ENCODE measurements around the gene PLA2G2E.
A peak's percentile ranks its signal among the peaks of the same experiment; 100 is the strongest.
"Not testable (repeated sequence)": the region's sequence is repeated elsewhere in the genome, so short reads cannot be mapped to it uniquely, and the experiment has no call there.

Gene PLA2G2E

GRCh38 chr1:19936061-19936750 is 12.8 kb upstream of the PLA2G2E start:
- no peak overlapping the region for H3K4me3 ChIP-seq (ENCODE audit: low read length)
- DNase-seq (ENCODE audit: low read depth, low spot score), result no peak

DNA sequence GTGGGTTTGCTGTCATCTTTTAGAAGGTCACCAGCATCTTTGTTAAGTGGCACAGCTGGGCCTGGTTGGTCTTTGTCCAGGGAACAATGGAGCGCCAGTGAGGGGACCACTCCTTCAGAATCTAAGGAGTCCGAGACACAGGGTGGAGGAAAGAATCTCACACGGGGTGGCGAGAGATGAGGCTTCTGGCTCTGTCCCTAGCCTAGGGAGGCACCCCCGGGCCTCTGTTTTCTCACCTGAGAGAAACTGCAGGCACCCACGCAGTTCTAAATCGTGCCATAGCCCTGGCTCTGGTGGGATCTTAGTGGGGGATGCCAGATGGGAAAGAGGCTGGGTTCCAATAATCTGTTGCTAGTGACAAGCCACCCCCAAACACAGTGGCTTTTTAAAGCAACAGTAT is 10.9 kb upstream of the PLA2G2E start:
- DNase-seq (ENCODE audit: low read depth, low spot score), result no peak
- H3K4me3 ChIP-seq (ENCODE audit: low read length), result no peak overlapping the region

- H3K4me3 ChIP-seq (ENCODE audit: low read length), result no peak overlapping the region
- no peak for DNase-seq (ENCODE audit: low read depth, low spot score)
These were observed 9.4 kb upstream of the PLA2G2E start for GRCh38 chr1:19932866-19933265.

GRCh38 chr1:19927130-19927421 is 3.7 kb upstream of the PLA2G2E start:
- not testable (repeated sequence) for H3K4me3 ChIP-seq (ENCODE audit: low read length); DNase-seq (ENCODE audit: low read depth, low spot score)

GRCh38 chr1:19926296-19927129 is 3.1 kb upstream of the PLA2G2E start:
- H3K4me3 ChIP-seq (ENCODE audit: low read length), result no peak overlapping the region
- DNase-seq (ENCODE audit: low read depth, low spot score), result no peak

- H3K4me3 ChIP-seq (ENCODE audit: low read length), result no peak overlapping the region
- DNase-seq (ENCODE audit: low read depth, low spot score), result no peak
These were observed 2.1 kb upstream of the PLA2G2E start for GRCh38 chr1:19925342-19926070.

DNA sequence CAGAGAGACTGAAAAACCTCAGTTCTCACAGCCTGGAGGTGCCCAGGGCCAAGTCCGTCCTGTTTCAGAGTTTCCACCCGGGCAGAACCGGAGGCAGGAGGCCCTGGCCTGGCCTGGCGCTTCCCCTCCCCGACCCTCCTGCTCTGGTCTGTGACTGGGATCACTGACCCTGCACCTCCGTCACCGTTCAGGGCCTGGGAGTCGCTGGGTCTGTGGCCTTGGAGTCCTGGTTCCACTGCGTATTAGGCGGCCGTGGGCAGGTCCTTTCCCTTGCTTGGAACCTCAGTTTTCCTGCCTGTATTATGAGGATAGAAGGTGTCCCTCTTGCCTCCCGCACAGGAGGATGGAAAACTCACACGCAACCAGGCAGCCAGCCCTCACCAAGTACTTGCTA is 533 bp upstream of the PLA2G2E start:
- DNase-seq (ENCODE audit: low read depth, low spot score), result no peak
- no peak overlapping the region for H3K4me3 ChIP-seq (ENCODE audit: low read length)

GRCh38 chr1:19922015-19922688 is 1.3 kb downstream of the PLA2G2E start:
- DNase-seq (ENCODE audit: low read depth, low spot score), result no peak
- H3K4me3 ChIP-seq (ENCODE audit: low read length), result no peak overlapping the region

DNA sequence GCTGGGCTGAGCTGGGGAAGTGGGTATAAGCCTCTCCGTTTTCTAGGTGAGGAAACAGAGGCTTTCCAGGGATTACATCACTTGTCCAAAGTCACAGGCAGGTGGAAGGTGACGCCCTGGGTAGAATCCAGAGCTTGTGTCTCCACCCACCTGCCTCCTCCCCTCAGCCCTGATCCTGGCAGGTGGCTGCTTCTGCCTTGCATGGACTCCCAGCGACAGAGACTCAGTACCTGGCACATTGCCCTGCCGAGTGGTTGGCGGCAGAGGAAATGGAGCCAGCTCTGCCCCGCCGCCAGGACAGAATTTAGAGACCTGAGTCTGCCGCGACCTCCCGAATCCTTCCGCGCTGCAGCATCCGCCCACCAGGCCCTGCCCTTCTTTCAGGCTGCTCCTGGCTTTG is 2.1 kb downstream of the PLA2G2E start:
- no peak for DNase-seq (ENCODE audit: low read depth, low spot score)
- no peak overlapping the region for H3K4me3 ChIP-seq (ENCODE audit: low read length)

DNA sequence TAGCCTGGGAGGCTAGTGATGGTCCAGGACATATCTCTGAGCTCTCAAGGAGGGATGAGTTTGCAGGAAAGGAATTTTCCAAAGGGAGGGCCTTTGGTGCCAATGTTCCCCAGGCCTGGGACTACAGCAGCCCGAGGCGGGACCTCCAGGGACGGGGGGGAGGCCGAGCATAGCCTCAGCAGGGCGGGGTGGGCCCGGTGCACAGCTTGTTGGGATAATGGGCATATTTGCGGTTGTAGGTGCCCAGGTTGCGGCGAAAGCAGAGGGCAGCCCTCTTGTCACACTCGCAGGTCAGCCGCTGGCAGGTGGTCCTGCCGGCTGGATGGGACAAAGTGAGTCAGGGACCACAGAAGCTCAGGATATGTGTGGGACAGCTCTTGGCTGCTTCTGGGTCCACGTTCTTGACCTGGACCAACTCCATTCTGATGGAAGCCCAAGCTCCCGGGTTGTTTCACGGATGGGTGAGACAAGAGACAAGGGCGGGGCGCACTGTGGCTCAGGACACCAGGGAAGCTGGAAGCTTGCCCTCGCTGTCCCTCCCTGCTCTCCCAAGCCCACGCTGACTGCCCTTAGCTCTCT is 3.2 kb downstream of the PLA2G2E start:
- no peak for DNase-seq (ENCODE audit: low read depth, low spot score)
- no peak overlapping the region for H3K4me3 ChIP-seq (ENCODE audit: low read length)

- H3K4me3 ChIP-seq (ENCODE audit: low read length), result no peak overlapping the region
- peak; percentile 74 for DNase-seq (ENCODE audit: low read depth, low spot score)
These were observed 5.4 kb downstream of the PLA2G2E start for GRCh38 chr1:19918057-19918456.

GRCh38 chr1:19910650-19911049 is 12.8 kb downstream of the PLA2G2E start:
- H3K4me3 ChIP-seq (ENCODE audit: low read length), result no peak overlapping the region
- no peak for DNase-seq (ENCODE audit: low read depth, low spot score)

DNA sequence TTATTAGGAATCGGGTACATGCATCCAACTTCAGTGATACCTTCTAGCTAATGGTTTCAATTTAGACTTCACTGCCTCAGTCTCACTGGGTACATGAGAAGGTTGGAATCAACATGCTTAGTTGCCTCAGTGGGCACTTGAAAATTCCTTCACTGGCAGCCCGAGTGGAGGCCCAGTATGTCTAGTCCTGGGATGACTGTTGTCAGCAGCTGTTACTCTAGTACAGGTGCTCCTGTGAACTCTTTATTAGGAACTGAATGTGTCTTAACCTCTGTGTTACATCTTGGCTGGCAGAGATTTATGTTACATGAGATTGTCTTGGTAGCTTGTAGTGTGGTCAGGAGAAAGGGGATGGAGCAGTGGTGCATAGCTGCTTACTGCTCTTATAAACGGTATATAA is 13.4 kb downstream of the PLA2G2E start:
- DNase-seq (ENCODE audit: low read depth, low spot score), result no peak
- no peak overlapping the region for H3K4me3 ChIP-seq (ENCODE audit: low read length)

GRCh38 chr1:19909392-19909791 is 14.0 kb downstream of the PLA2G2E start:
- no peak overlapping the region for H3K4me3 ChIP-seq (ENCODE audit: low read length)
- DNase-seq (ENCODE audit: low read depth, low spot score), result no peak

DNA sequence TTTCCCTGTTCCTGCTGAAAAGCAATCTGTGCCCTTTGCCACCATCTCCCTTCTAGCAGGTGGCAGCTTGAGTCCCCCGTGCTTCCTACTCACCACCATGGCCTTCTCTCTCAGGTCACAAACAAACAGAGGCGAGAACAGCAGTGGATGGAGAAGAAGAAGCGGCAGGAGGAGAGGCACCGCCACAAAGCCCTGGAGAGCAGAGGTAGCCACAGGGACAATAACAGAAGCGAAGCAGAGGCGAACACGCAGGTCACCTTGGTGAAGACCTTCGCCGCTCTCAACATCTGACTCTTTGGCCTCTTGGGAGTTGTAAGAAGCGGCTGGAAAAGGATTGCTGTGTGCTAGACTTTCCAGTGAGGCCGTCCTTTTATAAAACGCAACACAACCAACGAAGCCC is 16.0 kb downstream of the PLA2G2E start:
- no peak overlapping the region for H3K4me3 ChIP-seq (ENCODE audit: low read length)
- DNase-seq (ENCODE audit: low read depth, low spot score), result no peak

DNA sequence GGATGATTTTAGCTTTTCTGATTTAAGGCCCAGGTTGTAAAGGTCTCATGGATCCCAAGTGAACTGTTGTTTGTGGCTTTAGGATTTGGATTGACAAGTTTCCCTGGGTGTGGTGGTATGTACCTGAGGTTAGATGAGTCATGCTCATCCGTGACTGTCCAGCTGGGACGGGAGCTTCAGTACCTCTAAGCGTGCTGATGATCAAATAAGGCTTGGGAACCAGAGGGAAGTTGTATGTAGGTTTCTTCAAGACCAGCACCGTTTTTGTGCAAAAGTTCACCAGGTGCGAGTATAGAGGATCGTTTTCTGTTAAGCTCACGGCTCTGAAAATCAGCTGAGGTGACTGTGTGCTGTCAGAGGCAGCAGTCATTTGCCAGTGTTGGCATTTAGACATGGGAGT is 19.8 kb downstream of the PLA2G2E start:
- no peak overlapping the region for H3K4me3 ChIP-seq (ENCODE audit: low read length)
- DNase-seq (ENCODE audit: low read depth, low spot score), result no peak

DNA sequence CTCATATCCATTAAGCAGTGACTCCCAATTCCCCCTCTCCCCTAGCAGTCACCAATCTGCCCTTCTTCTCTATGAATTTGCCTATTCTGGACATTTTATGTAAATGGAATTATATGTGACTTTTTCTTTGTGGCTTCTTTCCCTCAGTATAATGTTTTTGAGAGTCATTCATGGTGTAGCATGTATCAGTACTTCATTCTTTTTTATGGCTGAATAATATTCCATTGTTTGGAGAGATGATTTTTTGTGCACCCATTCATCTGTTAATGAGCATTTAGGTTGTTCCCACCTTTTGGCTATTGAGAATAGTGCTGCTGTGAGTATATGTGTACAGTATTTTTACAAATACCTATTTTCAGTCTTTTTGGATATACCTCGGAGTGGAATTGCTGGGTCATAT is 21.8 kb downstream of the PLA2G2E start:
- DNase-seq (ENCODE audit: low read depth, low spot score), result no peak

DNA sequence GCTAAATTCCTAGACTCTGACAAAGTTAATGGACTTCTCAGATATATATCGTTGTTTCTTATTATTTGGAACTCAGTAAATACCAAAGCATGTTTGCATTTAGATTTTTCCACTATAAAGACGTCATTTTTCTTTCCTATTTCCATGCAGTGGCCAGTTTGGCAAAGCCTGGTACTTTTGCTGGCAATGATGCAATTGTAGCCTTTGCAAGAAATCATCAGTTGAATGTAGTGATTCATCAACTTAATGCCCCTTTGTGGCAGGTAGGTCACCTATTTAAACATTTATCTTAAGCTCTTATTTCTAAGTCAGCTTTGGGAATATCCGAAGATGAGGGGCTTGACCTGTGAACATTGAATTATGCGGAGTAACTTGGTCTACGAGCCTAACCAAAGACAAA is 29.2 kb downstream of the PLA2G2E start:
- no peak for DNase-seq (ENCODE audit: low read depth, low spot score)
- no peak overlapping the region for H3K4me3 ChIP-seq (ENCODE audit: low read length)

More for the DNA sequence above, 21.8 kb downstream of the PLA2G2E start:
- H3K4me3 ChIP-seq (ENCODE audit: low read length), result no peak overlapping the region

DNA sequence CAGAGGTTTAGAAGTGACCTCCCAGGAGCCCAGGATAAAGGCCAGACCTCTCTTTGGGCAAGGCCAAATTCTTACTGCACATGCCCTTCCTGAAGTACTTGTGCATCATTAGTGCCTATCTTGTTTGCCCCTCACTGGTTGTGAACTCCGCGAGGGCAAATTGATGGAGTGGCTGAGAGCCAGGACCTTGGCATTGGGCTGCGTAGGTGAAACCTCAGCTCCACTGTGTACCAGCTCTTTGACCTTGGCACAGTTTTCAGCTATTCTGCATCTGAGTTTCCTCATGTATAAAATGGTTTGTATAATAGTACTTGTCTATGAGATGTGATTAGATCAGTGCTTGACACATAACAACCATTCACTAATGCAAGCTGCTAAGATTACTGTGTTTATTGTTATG is 29.7 kb downstream of the PLA2G2E start:
- DNase-seq (ENCODE audit: low read depth, low spot score), result no peak
- H3K4me3 ChIP-seq (ENCODE audit: low read length), result no peak overlapping the region
